ENCODE results near the gene FAM168A.

FAM168A gene

GRCh38 chr11:73386546-73386945 lies 211.4 kb downstream of the FAM168A start:
- H3K4me1 ChIP-seq (ENCODE audit: low read length), result peaks cover 19% of the 10 kb centered on the region
- H3K9me2 ChIP-seq (replicated peaks; ENCODE audit: insufficient read depth, low read length), result no peaks in the 10 kb centered on the region
- no peak overlapping the region for H3K4me2 ChIP-seq (ENCODE audit: low read depth, low read length)
- H3K27me3 ChIP-seq (replicated peaks; ENCODE audit: insufficient read depth, low read length), result no peaks in the 10 kb centered on the region
- DNase-seq, result no peak
- peaks cover 74% of the 10 kb centered on the region for H3K79me2 ChIP-seq (ENCODE audit: low read length)
- H4K20me1 ChIP-seq (ENCODE audit: insufficient read depth, low read length), result no peaks in the 10 kb centered on the region; the same call in 1 of the 2 replicates
- no peaks in the 10 kb centered on the region for H3F3A ChIP-seq (ENCODE audit: insufficient read depth, low read length)
- no peak overlapping the region for H3K9ac ChIP-seq (ENCODE audit: low read length)
- no peak overlapping the region for H3K27ac ChIP-seq (ENCODE audit: low read length)
- no peaks in the 10 kb centered on the region for H3K36me3 ChIP-seq (replicated peaks; ENCODE audit: insufficient read depth, low read length)
- TF ChIP-seq EZH2 (optimal IDR thresholded peaks at IDR 0.05; ENCODE audit: low read depth, low read length) (no peak), EZH2phosphoT487 (IDR thresholded peaks at IDR 0.05; ENCODE audit: low read length) (no peak), CTCF (IDR thresholded peaks at IDR 0.05; ENCODE audit: low read length) (no peak)
- H3K9me3 ChIP-seq (replicated peaks; ENCODE audit: insufficient read depth, low read length), result no peaks in the 10 kb centered on the region
- H3K4me3 ChIP-seq (ENCODE audit: low read length), result no peak overlapping the region
- no peak overlapping the region for H2AFZ ChIP-seq (ENCODE audit: low read length)

GRCh38 chr11:73386016-73386415 lies 211.9 kb downstream of the FAM168A start:
- Histone ChIP-seq H3K27me3 (replicated peaks; ENCODE audit: insufficient read depth, low read length) (no peaks in the 10 kb centered on the region), H3K27ac (ENCODE audit: low read length) (no peak overlapping the region), H3K4me1 (ENCODE audit: low read length) (peaks cover 24% of the 10 kb centered on the region), H3K9ac (ENCODE audit: low read length) (no peak overlapping the region), H3K4me2 (ENCODE audit: low read depth, low read length) (no peak overlapping the region), H4K20me1 (ENCODE audit: insufficient read depth, low read length) (no peaks in the 10 kb centered on the region; the same call in 1 of the 2 replicates), H3K36me3 (replicated peaks; ENCODE audit: insufficient read depth, low read length) (no peaks in the 10 kb centered on the region), H3K79me2 (ENCODE audit: low read length) (peaks cover 79% of the 10 kb centered on the region), H3K9me3 (replicated peaks; ENCODE audit: insufficient read depth, low read length) (no peaks in the 10 kb centered on the region), H3F3A (ENCODE audit: insufficient read depth, low read length) (no peaks in the 10 kb centered on the region), H2AFZ (ENCODE audit: low read length) (no peak overlapping the region), H3K4me3 (ENCODE audit: low read length) (no peak overlapping the region), H3K9me2 (replicated peaks; ENCODE audit: insufficient read depth, low read length) (no peaks in the 10 kb centered on the region)
- DNase-seq, result no peak
- TF ChIP-seq CTCF (IDR thresholded peaks at IDR 0.05; ENCODE audit: low read length) (no peak), EZH2phosphoT487 (IDR thresholded peaks at IDR 0.05; ENCODE audit: low read length) (no peak)

- TF ChIP-seq CTCF (IDR thresholded peaks at IDR 0.05; ENCODE audit: low read length) (no peak), EZH2 (optimal IDR thresholded peaks at IDR 0.05; ENCODE audit: low read depth, low read length) (no peak), EZH2phosphoT487 (IDR thresholded peaks at IDR 0.05; ENCODE audit: low read length) (no peak)
- no peak overlapping the region for H3K4me2 ChIP-seq (ENCODE audit: low read depth, low read length)
- peaks cover 87% of the 10 kb centered on the region for H3K79me2 ChIP-seq (ENCODE audit: low read length)
- no peaks in the 10 kb centered on the region for H3K36me3 ChIP-seq (replicated peaks; ENCODE audit: insufficient read depth, low read length)
- H3K27me3 ChIP-seq (replicated peaks; ENCODE audit: insufficient read depth, low read length), result no peaks in the 10 kb centered on the region
- H3K4me3 ChIP-seq (ENCODE audit: low read length), result no peak overlapping the region
- H3K9me2 ChIP-seq (replicated peaks; ENCODE audit: insufficient read depth, low read length), result no peaks in the 10 kb centered on the region
- H2AFZ ChIP-seq (ENCODE audit: low read length), result no peak overlapping the region
- peaks cover 25% of the 10 kb centered on the region for H3K4me1 ChIP-seq (ENCODE audit: low read length)
- no peak for DNase-seq
- H3F3A ChIP-seq (ENCODE audit: insufficient read depth, low read length), result no peaks in the 10 kb centered on the region
- no peaks in the 10 kb centered on the region for H3K9me3 ChIP-seq (replicated peaks; ENCODE audit: insufficient read depth, low read length)
- H3K27ac ChIP-seq (ENCODE audit: low read length), result no peak overlapping the region
- no peak overlapping the region for H3K9ac ChIP-seq (ENCODE audit: low read length)
- peaks cover 3% of the 10 kb centered on the region; the same call in 1 of the 2 replicates for H4K20me1 ChIP-seq (ENCODE audit: insufficient read depth, low read length)
Observed at GRCh38 chr11:73384872-73385689, 212.8 kb downstream of the FAM168A start.
